ENCODE data around the gene RABEP2. TPM values are rescaled to one million over a fixed set of nuclear protein-coding genes. Genes with fewer than 3 reads are reported as not detected.

The RABEP2 gene
- total RNA-seq, 1 experiment from 2014 or later = 17.5 TPM

GRCh38 chr16:28873543-28874201 is 51.4 kb downstream of the RABEP2 start:
- peaks cover 13 to 51% (median 43%) of the 10 kb centered on the region in 3 experiments; a peak in 6 of 7 replicates for H3K36me3 Mint-ChIP-seq (ENCODE audit: insufficient read depth in 1 of 3, low read depth in 3 of 3)
- no peaks in the 10 kb centered on the region for H3K4me1 ChIP-seq (ENCODE audit: insufficient read depth, low read length)
- peaks cover 14 to 33% of the 10 kb centered on the region in 2 experiments for H3K4me1 Mint-ChIP-seq
- no peaks in the 10 kb centered on the region for H3K23me2 ChIP-seq (ENCODE audit: insufficient read length, low read depth, low read length, poor library complexity, severe bottlenecking)
- no peaks in the 10 kb centered on the region for H3K27me3 ChIP-seq (ENCODE audit: insufficient read depth, low read length)
- H3K9me3 Mint-ChIP-seq = no peaks in the 10 kb centered on the region; a peak in 2 of 5 replicates
- H3K18ac ChIP-seq (ENCODE audit: insufficient read length, low read depth, low read length) = no peak overlapping the region
- no peak overlapping the region for H3K56ac ChIP-seq (ENCODE audit: insufficient read length, low read depth, low read length)
- no peak overlapping the region for H3K23ac ChIP-seq (ENCODE audit: insufficient read length, low read depth, low read length)
- H2BK15ac ChIP-seq (ENCODE audit: low read depth, low read length) = no peak overlapping the region
- H3K4me3 Mint-ChIP-seq = no peak overlapping the region
- no peak overlapping the region for H3K27ac ChIP-seq (ENCODE audit: insufficient read length, low read depth, low read length)
- H3K4me2 ChIP-seq (ENCODE audit: insufficient read depth, insufficient read length, low read length) = no peak overlapping the region
- H3T11ph ChIP-seq (ENCODE audit: low read length) = no peak overlapping the region
- WGBS (ENCODE audit: extremely low coverage, insufficient read length, low lambda C conversion rate) = no CpG with 5 or more reads among the region's 18 CpGs
- H4K20me1 ChIP-seq (ENCODE audit: control insufficient read depth, insufficient read depth, insufficient read length) = peaks cover 5% of the 10 kb centered on the region
- no peak overlapping the region for H3K14ac ChIP-seq (ENCODE audit: insufficient read depth, low read length)
- H4K91ac ChIP-seq (ENCODE audit: insufficient read length, low read depth, low read length) = no peak overlapping the region
- H3K9me3 ChIP-seq (ENCODE audit: control insufficient read depth, low read depth, low read length) = no peaks in the 10 kb centered on the region
- TF ChIP-seq CTCF (conservative IDR thresholded peaks at IDR 0.05) = peak; percentile 89
- no peaks in the 10 kb centered on the region for H3K27me3 Mint-ChIP-seq (ENCODE audit: low read depth)
- no peak overlapping the region for H3K27ac Mint-ChIP-seq
- no peak overlapping the region for H2BK5ac ChIP-seq (ENCODE audit: insufficient read length, low read length)
- no peak overlapping the region for H2BK20ac ChIP-seq (ENCODE audit: low read depth, low read length, poor library complexity, severe bottlenecking)
- DNase-seq = peak; percentile 59
- no peak overlapping the region for H3K9ac ChIP-seq (ENCODE audit: extremely low read depth, insufficient read length, low read length)
- no peak overlapping the region for H2AFZ ChIP-seq (ENCODE audit: low read length)
- no peaks in the 10 kb centered on the region for H3K79me2 ChIP-seq (ENCODE audit: insufficient read depth, low read length)
- no peak overlapping the region for H2AK5ac ChIP-seq (ENCODE audit: insufficient read length, low read length)
- H2BK120ac ChIP-seq (ENCODE audit: low read depth, low read length, poor library complexity, severe bottlenecking) = no peak overlapping the region
- H4K5ac ChIP-seq (ENCODE audit: insufficient read length, low read depth, low read length) = no peak overlapping the region
- no peak overlapping the region for H3K4ac ChIP-seq (ENCODE audit: low read depth, low read length)
- H2BK12ac ChIP-seq (ENCODE audit: insufficient read length, low read depth, low read length) = no peak overlapping the region
- H3K79me1 ChIP-seq (ENCODE audit: insufficient read depth, low read depth, low read length, poor library complexity, severe bottlenecking) = no peaks in the 10 kb centered on the region
- H4K8ac ChIP-seq (replicated peaks; ENCODE audit: insufficient read length, low read depth, low read length) = no peak overlapping the region
